K562 (cell line): Measurements from ENCODE around the gene GGA2. TPM values are rescaled to one million over a fixed set of nuclear protein-coding genes. Genes with fewer than 3 reads are reported as not detected.

Experiments
- CC2D1A ChIP-seq: fragments of 450-650 bp; IDR thresholded peaks from 2 replicates; pipeline ENCODE4 v1.6.1; 2017; ENCODE audit warnings: mild to moderate bottlenecking
- COPS2 ChIP-seq: fragments of 450-650 bp; conservative IDR thresholded peaks from 2 replicates; pipeline ENCODE4 v1.6.1; 2016; ENCODE audit warnings: mild to moderate bottlenecking, moderate library complexity
- HDAC8 ChIP-seq: fragments of 450-650 bp; IDR thresholded peaks from 2 replicates; pipeline ENCODE4 v1.6.1; 2016; ENCODE audit warnings: mild to moderate bottlenecking, missing genetic modification characterization, moderate library complexity, missing compliant biosample characterization
- MYBL2 ChIP-seq, 2 experiments: fragments of 450-650 bp in 1 of 2; sonication (generic) in 1 of 2; formaldehyde crosslinking in 1 of 2; IDR thresholded peaks; 2 replicates each; pipeline versions ENCODE4 v1.6.1 to v1.8.1; 2017 to 2022; ENCODE audit warnings: borderline replicate concordance in 1 of 2, inconsistent platforms in 1 of 2, low read depth in 1 of 2, mild to moderate bottlenecking in 1 of 2, missing genetic modification reagents in 1 of 2, moderate library complexity in 1 of 2
- NFATC3 ChIP-seq: fragments of 450-650 bp; IDR thresholded peaks from 2 replicates; pipeline ENCODE4 v1.6.1; 2017; ENCODE audit warnings: mild to moderate bottlenecking
- PHTF2 ChIP-seq: fragments of 250-450 bp; sonication (Bioruptor Pico); IDR thresholded peaks from 2 replicates; pipeline ENCODE4 v1.5.0; 2021; ENCODE audit warnings: mild to moderate bottlenecking
- SMAD1 ChIP-seq: fragments of 150-350 bp; IDR thresholded peaks from 2 replicates; pipeline ENCODE4 v1.6.1; 2014; ENCODE audit warnings: low read length, low read depth; ENCODE audit not compliant: partially characterized antibody
- TAF1 ChIP-seq: IDR thresholded peaks from 2 replicates; pipeline ENCODE4 v1.6.1; 2011; ENCODE audit warnings: mild to moderate bottlenecking, low read length, moderate library complexity; ENCODE audit not compliant: insufficient read depth, control insufficient read depth, severe bottlenecking; ENCODE audit errors: extremely low read depth
- U2AF2 ChIP-seq: fragments of 200-400 bp; formaldehyde crosslinking; optimal IDR thresholded peaks from 2 replicates; pipeline ENCODE3; 2017; ENCODE audit warnings: low read depth, mild to moderate bottlenecking, low read length
- ZNF124 ChIP-seq: sonication (generic); formaldehyde crosslinking; IDR thresholded peaks from 2 replicates; pipeline ENCODE4 v1.8.1; 2022; ENCODE audit warnings: missing genetic modification reagents
- ZNF695 ChIP-seq: fragments of 450-650 bp; formaldehyde crosslinking; IDR thresholded peaks from 2 replicates; pipeline ENCODE4 v1.4.0; 2020; ENCODE audit warnings: mild to moderate bottlenecking, moderate library complexity
- ZNF76 ChIP-seq: fragments of 250-450 bp; sonication (Bioruptor Pico); IDR thresholded peaks from 2 replicates; pipeline ENCODE4 v1.4.0; 2020; ENCODE audit warnings: mild to moderate bottlenecking, moderate library complexity, borderline replicate concordance
- polyA plus RNA-seq, 8 experiments: library from polyadenylated mRNA; depleted of rRNA in 4 of 8; stranded (reverse) in 5 of 8; unstranded in 3 of 8; fragments of >200 nt; fragmentation: Nextera tagmentation in 2 of 8; fragmentation: Illumina TruSeq in 1 of 8; extraction: Ambion mirVana in 2 of 8; extraction: Trizol in 1 of 8; gene quantifications; 2 replicates each; pipeline versions ENCODE4 v1.2.1 to v1.2.3, GENCODE V29; 2011 to 2014; ENCODE audit warnings: inconsistent platforms in 1 of 8, missing spikeins in 1 of 8
- total RNA-seq, 7 experiments: library from RNA; depleted of rRNA in 6 of 7; stranded (reverse); fragments of >200 nt in 6 of 7; fragmentation: Illumina TruSeq in 2 of 7; extraction: Trizol in 2 of 7; gene quantifications; 2 replicates each; pipeline versions ENCODE4 v1.2.1 to v1.2.3, GENCODE V29; 2011 to 2021; ENCODE audit warnings: low replicate concordance in 1 of 7
- TF ChIP-seq, protein P1 (sequence below): IDR thresholded peaks from 3 replicates; pipeline ENCODE4 v1.6.1; 2011; ENCODE audit warnings: borderline replicate concordance, mild to moderate bottlenecking, moderate library complexity; ENCODE audit not compliant: insufficient read length; ENCODE audit errors: extremely low read depth
- TF ChIP-seq, protein P2 (sequence below): fragments of 450-650 bp; conservative IDR thresholded peaks from 2 replicates; pipeline ENCODE4 v1.6.1; 2016; ENCODE audit warnings: missing genetic modification characterization, low read depth, mild to moderate bottlenecking, missing compliant biosample characterization, moderate library complexity
- TF ChIP-seq, protein P3 (sequence below): fragments of 200-800 bp; sonication (Bioruptor generic); IDR thresholded peaks from 2 replicates; pipeline ENCODE4 v1.6.1; 2017; ENCODE audit warnings: missing genetic modification characterization, missing compliant biosample characterization

Gene GGA2
- total and polyA plus RNA-seq, 9 of the 15 experiments (the other 6 are each of a cell fraction or from before 2014, with no cell fraction given), result 11.9 to 133 (median 66.3) TPM

DNA sequence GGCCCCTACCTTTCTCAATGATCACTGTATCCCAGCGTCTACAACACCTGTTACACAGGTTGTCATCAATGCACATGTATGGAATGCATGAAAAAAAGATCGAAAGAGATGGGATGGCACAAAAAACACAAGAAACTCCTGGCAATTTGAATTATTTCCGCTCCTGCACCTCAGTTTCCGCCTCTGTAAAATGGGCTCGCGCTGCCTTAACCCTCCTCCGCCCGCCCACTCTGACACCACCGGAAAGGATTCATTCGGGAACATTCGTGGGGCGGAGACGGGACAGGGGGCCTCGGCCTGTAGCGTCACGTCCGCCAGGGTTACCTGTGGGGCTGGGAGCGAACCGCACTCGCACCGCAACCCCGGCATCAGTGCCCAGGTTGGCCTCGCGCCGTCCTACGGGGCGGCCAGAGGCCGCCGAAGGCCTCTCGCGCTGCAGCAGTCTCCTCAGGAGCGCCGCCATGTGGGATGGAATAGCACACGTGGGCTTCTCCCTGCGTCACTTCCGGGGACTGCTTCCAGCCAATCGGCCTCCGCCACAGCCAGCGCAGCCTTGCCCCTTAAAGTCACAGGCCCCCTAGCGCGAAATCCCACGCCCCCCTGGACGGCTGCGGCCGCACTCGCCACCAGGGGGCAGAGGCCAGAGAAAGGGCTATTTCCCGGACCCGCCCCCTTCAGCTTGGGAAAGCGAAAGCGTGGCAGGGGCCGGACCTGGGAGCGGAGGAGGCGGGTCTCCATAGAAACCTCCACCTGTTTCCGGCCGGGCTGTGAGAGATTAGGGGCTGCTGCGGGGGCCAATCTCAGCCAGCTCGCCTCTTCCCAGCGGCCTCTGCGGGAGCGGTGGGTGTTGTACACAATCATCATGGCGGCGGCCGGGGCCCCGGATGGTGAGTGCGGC lies 46.8 kb upstream of the GGA2 start, which contains the start of the genes EARS2 and UBFD1 (continued):
- TF ChIP-seq, protein P1, sequence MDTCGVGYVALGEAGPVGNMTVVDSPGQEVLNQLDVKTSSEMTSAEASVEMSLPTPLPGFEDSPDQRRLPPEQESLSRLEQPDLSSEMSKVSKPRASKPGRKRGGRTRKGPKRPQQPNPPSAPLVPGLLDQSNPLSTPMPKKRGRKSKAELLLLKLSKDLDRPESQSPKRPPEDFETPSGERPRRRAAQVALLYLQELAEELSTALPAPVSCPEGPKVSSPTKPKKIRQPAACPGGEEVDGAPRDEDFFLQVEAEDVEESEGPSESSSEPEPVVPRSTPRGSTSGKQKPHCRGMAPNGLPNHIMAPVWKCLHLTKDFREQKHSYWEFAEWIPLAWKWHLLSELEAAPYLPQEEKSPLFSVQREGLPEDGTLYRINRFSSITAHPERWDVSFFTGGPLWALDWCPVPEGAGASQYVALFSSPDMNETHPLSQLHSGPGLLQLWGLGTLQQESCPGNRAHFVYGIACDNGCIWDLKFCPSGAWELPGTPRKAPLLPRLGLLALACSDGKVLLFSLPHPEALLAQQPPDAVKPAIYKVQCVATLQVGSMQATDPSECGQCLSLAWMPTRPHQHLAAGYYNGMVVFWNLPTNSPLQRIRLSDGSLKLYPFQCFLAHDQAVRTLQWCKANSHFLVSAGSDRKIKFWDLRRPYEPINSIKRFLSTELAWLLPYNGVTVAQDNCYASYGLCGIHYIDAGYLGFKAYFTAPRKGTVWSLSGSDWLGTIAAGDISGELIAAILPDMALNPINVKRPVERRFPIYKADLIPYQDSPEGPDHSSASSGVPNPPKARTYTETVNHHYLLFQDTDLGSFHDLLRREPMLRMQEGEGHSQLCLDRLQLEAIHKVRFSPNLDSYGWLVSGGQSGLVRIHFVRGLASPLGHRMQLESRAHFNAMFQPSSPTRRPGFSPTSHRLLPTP, result no peak
- TF ChIP-seq PHTF2 (CRISPR knock-in tag) (no peak), U2AF2 (no peak), SMAD1 (no peak), TAF1 (peak; percentile 88), ZNF76 (CRISPR knock-in tag) (no peak), HDAC8 (no peak), COPS2 (no peak), ZNF124 (no peak), ZNF695 (CRISPR knock-in tag) (no peak), NFATC3 (0 out of 2 replicates have a peak, but pooled peaks have one; percentile 61), CC2D1A (peak; percentile 62), MYBL2 (IDR thresholded peaks at IDR 0.05; ENCODE audit: low read depth) (no peak; the same call in 1 of the 2 replicates), MYBL2 (CRISPR knock-in tag; IDR thresholded peaks at IDR 0.05; ENCODE audit: borderline replicate concordance) (no peak)
- TF ChIP-seq, protein P2, sequence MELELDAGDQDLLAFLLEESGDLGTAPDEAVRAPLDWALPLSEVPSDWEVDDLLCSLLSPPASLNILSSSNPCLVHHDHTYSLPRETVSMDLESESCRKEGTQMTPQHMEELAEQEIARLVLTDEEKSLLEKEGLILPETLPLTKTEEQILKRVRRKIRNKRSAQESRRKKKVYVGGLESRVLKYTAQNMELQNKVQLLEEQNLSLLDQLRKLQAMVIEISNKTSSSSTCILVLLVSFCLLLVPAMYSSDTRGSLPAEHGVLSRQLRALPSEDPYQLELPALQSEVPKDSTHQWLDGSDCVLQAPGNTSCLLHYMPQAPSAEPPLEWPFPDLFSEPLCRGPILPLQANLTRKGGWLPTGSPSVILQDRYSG (tag), result no peak
- TF ChIP-seq, protein P3, sequence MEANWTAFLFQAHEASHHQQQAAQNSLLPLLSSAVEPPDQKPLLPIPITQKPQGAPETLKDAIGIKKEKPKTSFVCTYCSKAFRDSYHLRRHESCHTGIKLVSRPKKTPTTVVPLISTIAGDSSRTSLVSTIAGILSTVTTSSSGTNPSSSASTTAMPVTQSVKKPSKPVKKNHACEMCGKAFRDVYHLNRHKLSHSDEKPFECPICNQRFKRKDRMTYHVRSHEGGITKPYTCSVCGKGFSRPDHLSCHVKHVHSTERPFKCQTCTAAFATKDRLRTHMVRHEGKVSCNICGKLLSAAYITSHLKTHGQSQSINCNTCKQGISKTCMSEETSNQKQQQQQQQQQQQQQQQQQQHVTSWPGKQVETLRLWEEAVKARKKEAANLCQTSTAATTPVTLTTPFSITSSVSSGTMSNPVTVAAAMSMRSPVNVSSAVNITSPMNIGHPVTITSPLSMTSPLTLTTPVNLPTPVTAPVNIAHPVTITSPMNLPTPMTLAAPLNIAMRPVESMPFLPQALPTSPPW (CRISPR knock-in tag), result peak; percentile 91
